Hematopoietic multipotent progenitor cell treated with erythropoietin and hydrocortisone succinate and interleukin-3 and kit ligand, for 6 days (in vitro differentiated cells): ENCODE results near the gene SLC38A1.
A peak's percentile ranks its signal among the peaks of the same experiment; 100 is the strongest.
"Not testable (repeated sequence)": the region's sequence is repeated elsewhere in the genome, so short reads cannot be mapped to it uniquely, and the experiment has no call there.

Experiments
- DNase-seq: peaks from one replicate; pipeline ENCODE4 v3.0.0-alpha.2; 2015

SLC38A1 gene

GRCh38 chr12:46268583-46269428, at the start of gene SLC38A1:
TSS of gene SLC38A1 (minus strand) at chr12:46269043. CDS start at chr12:46239800, 29,243 bp downstream.
- peak; percentile 88 for DNase-seq

DNA sequence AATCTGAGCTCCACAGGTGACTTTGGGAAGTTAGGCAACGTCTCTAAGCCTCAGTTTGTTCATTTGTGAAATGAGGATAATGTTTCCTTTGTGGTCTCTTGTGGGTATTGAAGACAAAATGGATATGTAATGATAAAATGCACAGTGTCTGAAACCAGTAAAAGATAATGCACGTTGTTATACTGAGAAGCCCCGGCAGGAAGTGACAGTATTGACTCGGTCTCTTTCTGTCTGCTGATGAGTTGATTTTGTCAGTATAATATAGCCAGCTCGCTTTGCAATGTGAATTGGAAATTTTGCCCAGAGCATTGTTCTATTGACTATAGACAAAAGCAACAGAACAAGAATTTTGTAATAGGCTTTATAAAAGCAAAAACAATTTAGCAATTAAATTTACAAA, 49.2 kb upstream of the SLC38A1 start:
- DNase-seq: no peak

GRCh38 chr12:46304070-46304469, 35.2 kb upstream of the SLC38A1 start:
- DNase-seq: no peak

DNA sequence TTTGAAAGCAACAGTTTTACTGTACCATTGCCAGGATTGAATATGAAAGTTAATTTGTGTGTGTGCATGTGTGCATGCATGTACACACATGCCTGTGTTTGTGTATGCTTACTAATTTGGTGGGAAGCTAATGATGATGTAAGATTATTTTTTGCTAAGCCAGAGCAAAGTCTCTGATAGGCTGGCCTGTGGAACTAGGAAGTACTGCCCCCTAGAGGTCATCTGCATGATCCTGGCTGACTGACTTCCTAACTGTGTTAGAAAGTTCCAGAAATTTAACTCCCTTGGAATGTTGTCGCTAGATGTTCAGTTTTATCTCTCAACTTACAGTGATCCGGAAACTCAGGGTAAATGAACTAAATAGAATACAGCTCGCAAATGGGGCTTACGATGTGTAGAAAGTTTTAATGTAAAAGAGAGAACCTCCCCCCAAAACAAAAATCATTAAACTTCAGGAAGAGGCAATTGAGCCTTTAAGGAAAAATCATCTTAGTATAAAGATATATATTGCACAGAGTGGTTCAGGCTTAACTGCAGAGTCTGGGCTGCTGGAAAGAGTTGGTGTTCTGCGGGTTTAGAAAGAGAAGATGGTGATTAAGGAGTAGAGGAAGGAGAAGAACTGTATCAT, 34.3 kb upstream of the SLC38A1 start:
- DNase-seq: peak; percentile 72

GRCh38 chr12:46300910-46301309, 32.1 kb upstream of the SLC38A1 start:
- peak; percentile 7 for DNase-seq

DNA sequence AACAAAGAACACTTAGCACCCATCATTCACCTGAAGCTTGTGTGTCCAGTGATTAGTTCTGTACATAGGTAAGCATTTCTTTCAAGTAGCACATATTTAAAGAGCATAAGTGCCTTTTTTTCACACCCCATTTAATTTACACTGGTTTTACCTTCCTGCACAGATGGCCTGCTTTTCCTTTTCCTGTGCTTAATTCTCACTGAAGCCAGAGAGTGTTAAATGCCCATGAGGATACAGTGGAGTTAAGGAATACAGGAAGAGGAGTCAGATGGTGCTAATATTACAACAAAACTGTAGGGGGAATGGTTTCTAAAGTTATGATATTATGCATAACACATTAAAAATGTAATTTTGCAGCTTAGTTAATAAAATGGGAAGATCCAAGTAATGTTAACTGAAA, 31.0 kb upstream of the SLC38A1 start:
- DNase-seq: no peak

DNA sequence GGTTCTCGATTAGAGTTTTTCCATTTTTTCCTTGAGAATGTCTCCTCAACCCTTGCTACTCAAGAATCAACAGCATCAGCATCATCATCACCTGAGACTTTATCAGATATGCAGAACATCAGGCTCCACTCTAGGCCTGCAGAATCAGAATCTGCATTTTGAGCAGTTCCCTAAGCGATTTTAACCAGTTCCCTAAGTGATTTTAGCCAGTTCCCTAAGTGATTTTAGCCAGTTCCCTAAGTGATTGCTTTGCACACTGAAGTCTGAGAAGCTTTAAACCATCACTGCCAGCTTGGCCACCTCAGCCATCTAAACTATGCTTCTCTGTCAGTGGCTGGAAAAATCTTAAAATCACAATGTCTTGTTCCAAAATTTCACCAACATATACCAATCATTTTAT, 29.4 kb upstream of the SLC38A1 start:
- DNase-seq: no peak

DNA sequence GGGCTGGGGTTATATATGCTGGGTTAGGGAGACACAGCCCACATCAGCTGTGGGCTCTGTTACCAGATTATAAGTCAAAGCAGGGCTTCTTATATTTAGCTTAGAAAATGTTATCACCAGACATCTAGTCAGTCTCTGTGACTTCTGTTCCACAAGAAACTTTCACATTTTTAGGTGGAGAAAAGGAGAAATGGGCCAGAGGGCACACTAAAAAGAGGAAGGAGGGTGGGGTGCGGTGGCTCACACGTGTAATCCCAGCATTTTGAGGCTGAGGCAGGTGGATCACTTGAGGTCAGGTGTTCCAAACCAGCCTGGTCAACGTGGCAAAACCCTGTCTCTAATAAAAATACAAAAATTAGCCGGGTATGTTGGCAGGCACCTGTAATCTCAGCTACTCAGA, 28.0 kb upstream of the SLC38A1 start:
- no peak for DNase-seq

- no peak for DNase-seq
Observed at GRCh38 chr12:46292754-46293402, 24.0 kb upstream of the SLC38A1 start.

GRCh38 chr12:46291953-46292352, 23.1 kb upstream of the SLC38A1 start:
- DNase-seq: not testable (repeated sequence)

GRCh38 chr12:46285177-46285576, 16.3 kb upstream of the SLC38A1 start:
- DNase-seq: not testable (repeated sequence)

DNA sequence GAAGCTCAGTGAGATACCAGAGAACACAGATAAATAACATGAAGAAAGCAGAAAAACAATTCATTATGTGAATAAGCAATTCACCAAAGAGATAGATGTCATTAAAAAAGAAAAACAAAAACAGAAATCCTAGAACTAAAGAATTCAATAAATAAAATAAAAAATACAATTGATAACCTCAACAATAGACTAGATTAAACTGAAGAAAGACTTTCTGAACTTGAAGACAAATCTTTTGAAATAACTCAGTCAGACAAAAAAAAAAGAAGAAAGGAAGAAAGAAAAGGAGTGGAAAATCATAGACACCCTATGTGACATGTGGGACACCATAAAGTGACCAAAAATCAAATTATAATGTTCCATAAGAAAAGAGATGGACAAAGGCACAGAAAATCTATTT, 14.0 kb upstream of the SLC38A1 start:
- DNase-seq: no peak

DNA sequence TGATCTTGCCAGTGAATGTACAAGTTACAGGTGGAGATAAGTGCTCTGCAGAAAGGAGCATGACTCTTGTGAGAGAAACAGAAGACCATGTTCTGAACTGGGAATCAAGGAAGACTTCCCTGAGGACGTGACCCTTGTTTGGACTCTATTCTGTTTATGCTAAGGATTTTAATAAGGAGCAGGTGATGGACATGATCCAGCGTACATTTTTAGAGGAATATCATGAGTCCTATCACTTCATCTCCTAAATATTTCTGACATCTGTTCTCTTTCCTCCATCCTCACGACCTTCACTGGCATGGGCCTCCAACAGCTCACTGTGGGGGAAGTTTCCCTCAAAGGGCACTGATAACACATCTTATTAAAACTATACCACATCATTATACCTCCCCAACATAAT, 7.9 kb upstream of the SLC38A1 start:
- no peak for DNase-seq

- DNase-seq: no peak
Observed at GRCh38 chr12:46271863-46272262, 3.0 kb upstream of the SLC38A1 start.

- peak; percentile 57 for DNase-seq
Observed at GRCh38 chr12:46269429-46270241, 792 bp upstream of the SLC38A1 start.

DNA sequence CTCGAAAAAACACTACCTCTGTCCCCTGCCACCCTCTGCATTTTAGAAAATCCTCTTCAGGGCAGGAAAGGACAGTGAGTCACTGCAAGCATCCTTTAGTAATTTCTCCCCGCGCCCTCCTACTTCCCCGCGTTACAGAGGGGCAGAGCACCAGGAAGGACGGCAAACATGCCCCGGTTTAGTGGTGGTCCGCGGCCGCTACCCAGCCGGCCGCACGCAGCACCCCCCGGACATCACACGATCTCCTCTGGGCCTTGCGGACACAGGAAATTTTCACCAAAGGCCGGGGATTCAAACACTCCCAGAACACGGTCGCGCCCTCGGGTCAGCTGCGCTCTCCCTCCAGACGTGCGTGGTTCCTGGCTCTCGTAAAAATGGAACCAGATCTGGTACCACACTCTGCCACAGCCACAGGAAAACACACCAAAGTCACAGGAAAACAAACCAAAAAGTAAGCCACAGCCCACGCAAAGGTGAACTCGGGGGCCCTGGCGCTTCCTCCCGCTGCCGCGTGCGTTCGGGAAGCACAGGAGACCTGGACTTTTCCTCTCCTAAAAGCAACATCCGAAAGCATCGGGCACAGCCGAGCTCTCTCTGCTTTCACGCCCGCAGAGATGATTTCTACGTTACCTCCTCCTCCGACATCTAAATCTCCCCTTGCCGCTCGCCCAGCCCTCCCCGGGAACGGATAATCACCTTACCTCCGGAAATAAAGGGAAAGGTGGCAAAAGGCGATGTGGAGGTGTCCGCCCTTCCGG, 839 bp downstream of the SLC38A1 start:
- peak; percentile 47 for DNase-seq

- no peak for DNase-seq
Observed at GRCh38 chr12:46267575-46267824, 1.3 kb downstream of the SLC38A1 start.

GRCh38 chr12:46266869-46267574, 1.8 kb downstream of the SLC38A1 start:
- peak; percentile 68 for DNase-seq

DNA sequence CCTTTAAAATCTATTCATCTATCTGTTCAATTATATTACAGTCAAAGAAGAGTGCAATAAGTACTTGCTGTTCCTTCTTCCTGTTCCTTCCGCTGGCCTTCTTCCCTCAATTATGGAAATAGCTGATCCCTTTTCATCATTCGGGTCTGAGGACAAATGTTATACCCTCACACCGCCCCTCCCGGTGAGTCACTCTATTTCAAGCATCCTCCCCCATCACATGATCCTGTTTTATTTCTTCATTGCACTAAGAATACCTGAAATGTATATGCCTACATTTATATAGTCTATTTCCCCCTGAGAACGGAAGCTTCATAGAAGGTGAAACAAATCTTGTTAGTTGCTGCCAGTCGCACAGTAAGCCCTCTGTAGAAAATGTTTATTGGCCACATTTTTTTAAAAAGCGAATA, 2.5 kb downstream of the SLC38A1 start:
- DNase-seq: peak; percentile 61

- no peak for DNase-seq
Observed at GRCh38 chr12:46265734-46266133, 3.1 kb downstream of the SLC38A1 start.

DNA sequence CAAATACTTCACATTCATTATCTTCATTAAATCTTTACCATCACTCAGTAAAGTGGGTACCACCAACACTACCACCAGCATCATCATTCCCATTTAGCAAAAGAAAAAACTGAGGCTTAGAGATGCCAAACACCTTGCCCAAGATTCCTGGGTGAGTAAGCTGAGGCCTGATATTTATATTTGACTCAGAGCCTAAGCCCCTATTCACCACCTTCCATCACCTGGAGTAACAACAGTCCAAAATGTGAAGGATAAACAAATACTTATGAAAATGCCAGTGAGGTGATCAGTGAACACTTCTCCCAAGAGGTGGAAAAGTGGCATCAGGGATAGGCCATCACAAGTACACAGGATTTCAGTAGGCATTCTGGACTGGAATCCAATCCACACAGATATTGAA, 3.7 kb downstream of the SLC38A1 start:
- DNase-seq: no peak

GRCh38 chr12:46264057-46264456, 4.8 kb downstream of the SLC38A1 start:
- DNase-seq: peak; percentile 45
